HG03103 (cell line): ENCODE data around the gene ZIC5.
"Not testable (repeated sequence)": the region's sequence is repeated elsewhere in the genome, so short reads cannot be mapped to it uniquely, and the experiment has no call there.

ENCODE experiments used
- ATAC-seq: cut with Tn5 transposase; IDR thresholded peaks from one replicate; pipeline ENCODE4 v1.9.1; 2021; ENCODE audit warnings: low read depth; ENCODE audit not compliant: unreplicated experiment

Gene ZIC5

GRCh38 chr13:99965329-99966000 is 6.1 kb downstream of the ZIC5 start:
- ATAC-seq, result no peak

GRCh38 chr13:99963816-99964339 is 7.7 kb downstream of the ZIC5 start:
- no peak for ATAC-seq

GRCh38 chr13:99962242-99962641 is 9.3 kb downstream of the ZIC5 start:
- no peak for ATAC-seq

GRCh38 chr13:99961636-99962035 is 9.9 kb downstream of the ZIC5 start:
- no peak for ATAC-seq

- no peak for ATAC-seq
These were observed 10.8 kb downstream of the ZIC5 start for GRCh38 chr13:99960663-99961311.

- no peak for ATAC-seq
These were observed 11.9 kb downstream of the ZIC5 start for GRCh38 chr13:99959540-99960230.

GRCh38 chr13:99959127-99959539 is 12.4 kb downstream of the ZIC5 start:
- ATAC-seq, result no peak

- no peak for ATAC-seq
These were observed 13.0 kb downstream of the ZIC5 start for GRCh38 chr13:99958406-99959126.

GRCh38 chr13:99956473-99957349 is 14.9 kb downstream of the ZIC5 start:
- ATAC-seq, result no peak

- no peak for ATAC-seq
These were observed 15.7 kb downstream of the ZIC5 start for GRCh38 chr13:99955747-99956472.

GRCh38 chr13:99955107-99955746 is 16.3 kb downstream of the ZIC5 start:
- ATAC-seq, result no peak

- no peak for ATAC-seq
These were observed 18.3 kb downstream of the ZIC5 start for GRCh38 chr13:99953138-99953755.

GRCh38 chr13:99951666-99952065 is 19.9 kb downstream of the ZIC5 start:
- ATAC-seq, result not testable (repeated sequence)

- no peak for ATAC-seq
These were observed 21.7 kb downstream of the ZIC5 start for GRCh38 chr13:99949679-99950413.

- no peak for ATAC-seq
These were observed 22.5 kb downstream of the ZIC5 start for GRCh38 chr13:99948907-99949678.

- no peak for ATAC-seq
These were observed 23.2 kb downstream of the ZIC5 start for GRCh38 chr13:99948411-99948810.

- no peak for ATAC-seq
These were observed 23.9 kb downstream of the ZIC5 start for GRCh38 chr13:99947666-99948065.
